ENCODE results near the gene VAMP3. TPM values are rescaled to one million over a fixed set of nuclear protein-coding genes. Genes with fewer than 3 reads are reported as not detected.

The VAMP3 gene
- polyA plus RNA-seq, 1 donor (not counting 4 experiments of a cell fraction or from before 2014, with no cell fraction given) = 219 TPM

- Histone ChIP-seq H3K4me2 (ENCODE audit: control insufficient read depth, extremely low read depth, insufficient read depth, low read depth, low read length) (no peak overlapping the region), H4K20me1 (ENCODE audit: control insufficient read depth, extremely low read depth, insufficient read depth, low read length) (no peaks in the 10 kb centered on the region)
- no peak for FAIRE-seq
These were observed 43.2 kb upstream of the VAMP3 start for GRCh38 chr1:7727809-7728471.

GRCh38 chr1:7729761-7730160 is 41.3 kb upstream of the VAMP3 start:
- H3K27me3 ChIP-seq (ENCODE audit: control insufficient read depth, extremely low read depth, insufficient read depth, low read length) = no peaks in the 10 kb centered on the region
- DNase-seq (ENCODE audit: low read depth, low spot score) (no peak), FAIRE-seq (no peak)
- no peak overlapping the region for H3K9ac ChIP-seq (ENCODE audit: control insufficient read depth, extremely low read depth, insufficient read depth, low read length)
- TF ChIP-seq, protein P1, sequence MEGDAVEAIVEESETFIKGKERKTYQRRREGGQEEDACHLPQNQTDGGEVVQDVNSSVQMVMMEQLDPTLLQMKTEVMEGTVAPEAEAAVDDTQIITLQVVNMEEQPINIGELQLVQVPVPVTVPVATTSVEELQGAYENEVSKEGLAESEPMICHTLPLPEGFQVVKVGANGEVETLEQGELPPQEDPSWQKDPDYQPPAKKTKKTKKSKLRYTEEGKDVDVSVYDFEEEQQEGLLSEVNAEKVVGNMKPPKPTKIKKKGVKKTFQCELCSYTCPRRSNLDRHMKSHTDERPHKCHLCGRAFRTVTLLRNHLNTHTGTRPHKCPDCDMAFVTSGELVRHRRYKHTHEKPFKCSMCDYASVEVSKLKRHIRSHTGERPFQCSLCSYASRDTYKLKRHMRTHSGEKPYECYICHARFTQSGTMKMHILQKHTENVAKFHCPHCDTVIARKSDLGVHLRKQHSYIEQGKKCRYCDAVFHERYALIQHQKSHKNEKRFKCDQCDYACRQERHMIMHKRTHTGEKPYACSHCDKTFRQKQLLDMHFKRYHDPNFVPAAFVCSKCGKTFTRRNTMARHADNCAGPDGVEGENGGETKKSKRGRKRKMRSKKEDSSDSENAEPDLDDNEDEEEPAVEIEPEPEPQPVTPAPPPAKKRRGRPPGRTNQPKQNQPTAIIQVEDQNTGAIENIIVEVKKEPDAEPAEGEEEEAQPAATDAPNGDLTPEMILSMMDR (optimal IDR thresholded peaks at IDR 0.05 in 1 of 3, IDR thresholded peaks at IDR 0.05 in 1 of 3, conservative IDR thresholded peaks at IDR 0.05 in 1 of 3; ENCODE audit: extremely low read depth in 1 of 3, insufficient read depth in 2 of 3, low read length in 3 of 3) = no peak
- no peak for TF ChIP-seq EZH2 (IDR thresholded peaks at IDR 0.05; ENCODE audit: low read length)
- H3K9me1 ChIP-seq (ENCODE audit: control insufficient read depth, extremely low read depth, insufficient read depth, low read length) = no peaks in the 10 kb centered on the region
- dilution Hi-C loops (cut with MboI; ENCODE audit: extremely low pct_ligation_motif_present, low sequenced_read_pairs) = no loop called here
- no peaks in the 10 kb centered on the region for H3K79me2 ChIP-seq (ENCODE audit: control insufficient read depth, insufficient read depth, low read length)
- no peaks in the 10 kb centered on the region for H4K20me1 ChIP-seq (ENCODE audit: control insufficient read depth, extremely low read depth, insufficient read depth, low read length)
- peaks cover 5% of the 10 kb centered on the region for H3K4me1 ChIP-seq (ENCODE audit: control insufficient read depth, extremely low read depth, insufficient read depth, low read length)
- no peak overlapping the region for H3K27ac ChIP-seq (ENCODE audit: control insufficient read depth, insufficient read depth, low read length)
- H3K4me2 ChIP-seq (ENCODE audit: control insufficient read depth, extremely low read depth, insufficient read depth, low read depth, low read length) = no peak overlapping the region
- no peaks in the 10 kb centered on the region for H3K9me3 ChIP-seq (ENCODE audit: control insufficient read depth, low read depth, low read length)
- H3K4me3 ChIP-seq (ENCODE audit: control insufficient read depth in 2 of 3, extremely low read depth in 1 of 3, insufficient read depth in 2 of 3, low read depth in 1 of 3, low read length in 3 of 3) = no peak overlapping the region
- no peaks in the 10 kb centered on the region for H3K36me3 ChIP-seq (ENCODE audit: control insufficient read depth in 2 of 2, extremely low read depth in 1 of 2, insufficient read depth in 2 of 2, low read length in 2 of 2)
- no peak overlapping the region for H2AFZ ChIP-seq (ENCODE audit: control insufficient read depth, low read length)

More at GRCh38 chr1:7727809-7728471, 43.2 kb upstream of the VAMP3 start:
- dilution Hi-C loops (cut with MboI; ENCODE audit: extremely low pct_ligation_motif_present, low sequenced_read_pairs) = no loop called here
- no peaks in the 10 kb centered on the region for H3K79me2 ChIP-seq (ENCODE audit: control insufficient read depth, insufficient read depth, low read length)
- peaks cover 5% of the 10 kb centered on the region for H3K4me1 ChIP-seq (ENCODE audit: control insufficient read depth, extremely low read depth, insufficient read depth, low read length)
- no peaks in the 10 kb centered on the region for H3K9me3 ChIP-seq (ENCODE audit: control insufficient read depth, low read depth, low read length)
- no peak overlapping the region for H3K9ac ChIP-seq (ENCODE audit: control insufficient read depth, extremely low read depth, insufficient read depth, low read length)
- H3K27ac ChIP-seq (ENCODE audit: control insufficient read depth, insufficient read depth, low read length) = no peak overlapping the region
- no peaks in the 10 kb centered on the region for H3K36me3 ChIP-seq (ENCODE audit: control insufficient read depth in 2 of 2, extremely low read depth in 1 of 2, insufficient read depth in 2 of 2, low read length in 2 of 2)
- DNase-seq (ENCODE audit: low read depth, low spot score) = no peak
- H3K9me1 ChIP-seq (ENCODE audit: control insufficient read depth, extremely low read depth, insufficient read depth, low read length) = no peaks in the 10 kb centered on the region
- H3K27me3 ChIP-seq (ENCODE audit: control insufficient read depth, extremely low read depth, insufficient read depth, low read length) = no peaks in the 10 kb centered on the region
- TF ChIP-seq, protein P1 (optimal IDR thresholded peaks at IDR 0.05 in 1 of 3, IDR thresholded peaks at IDR 0.05 in 1 of 3, conservative IDR thresholded peaks at IDR 0.05 in 1 of 3; ENCODE audit: extremely low read depth in 1 of 3, insufficient read depth in 2 of 3, low read length in 3 of 3) = no peak
- TF ChIP-seq EZH2 (IDR thresholded peaks at IDR 0.05; ENCODE audit: low read length) = no peak
- H3K4me3 ChIP-seq (ENCODE audit: control insufficient read depth in 2 of 3, extremely low read depth in 1 of 3, insufficient read depth in 2 of 3, low read depth in 1 of 3, low read length in 3 of 3) = no peak overlapping the region
- H2AFZ ChIP-seq (ENCODE audit: control insufficient read depth, low read length) = no peak overlapping the region
